Measurements from ENCODE around the gene MCFD2.
"Not testable (repeated sequence)": the region's sequence is repeated elsewhere in the genome, so short reads cannot be mapped to it uniquely, and the experiment has no call there.

The MCFD2 gene

DNA sequence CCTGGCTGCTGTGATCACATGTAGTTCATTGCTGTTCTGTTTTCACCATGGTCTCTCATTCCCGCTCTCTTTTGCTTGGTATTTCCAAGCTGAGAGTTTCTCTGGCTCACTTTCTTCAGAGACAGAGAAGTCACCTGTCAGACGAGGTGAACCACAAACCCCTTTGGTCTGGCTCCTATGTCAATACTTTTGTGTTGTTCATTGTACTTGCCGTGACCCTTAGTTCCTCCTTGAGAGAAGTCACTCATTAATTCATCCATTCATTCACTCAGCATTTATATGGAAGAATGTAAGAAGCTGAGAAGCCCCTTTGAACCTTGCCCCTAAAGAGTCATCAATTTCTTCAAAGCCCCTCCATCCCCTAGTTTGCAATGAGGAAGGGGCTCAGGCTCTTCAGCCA lies 15.2 kb downstream of the MCFD2 start:
- no peak for FAIRE-seq

DNA sequence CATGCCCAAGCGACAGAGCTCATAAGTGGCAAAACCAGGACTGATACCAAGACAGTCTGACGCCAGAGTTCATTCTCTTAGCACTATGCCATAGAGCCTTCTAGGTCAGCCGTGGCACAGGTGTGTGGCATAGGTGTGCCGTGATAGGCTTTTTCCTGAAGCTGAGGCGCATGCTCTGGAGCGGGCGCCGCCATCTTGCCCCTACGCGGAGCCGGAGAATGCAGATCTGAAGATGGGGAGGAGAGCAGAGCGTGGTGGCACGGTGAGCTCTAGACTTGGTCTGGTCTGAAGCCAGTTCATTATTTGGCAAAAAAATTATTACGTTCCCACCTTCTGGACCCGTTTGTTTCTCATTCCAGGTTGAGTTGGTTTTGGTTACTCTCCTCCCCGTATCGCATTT lies 16.6 kb downstream of the MCFD2 start:
- no peak for FAIRE-seq

DNA sequence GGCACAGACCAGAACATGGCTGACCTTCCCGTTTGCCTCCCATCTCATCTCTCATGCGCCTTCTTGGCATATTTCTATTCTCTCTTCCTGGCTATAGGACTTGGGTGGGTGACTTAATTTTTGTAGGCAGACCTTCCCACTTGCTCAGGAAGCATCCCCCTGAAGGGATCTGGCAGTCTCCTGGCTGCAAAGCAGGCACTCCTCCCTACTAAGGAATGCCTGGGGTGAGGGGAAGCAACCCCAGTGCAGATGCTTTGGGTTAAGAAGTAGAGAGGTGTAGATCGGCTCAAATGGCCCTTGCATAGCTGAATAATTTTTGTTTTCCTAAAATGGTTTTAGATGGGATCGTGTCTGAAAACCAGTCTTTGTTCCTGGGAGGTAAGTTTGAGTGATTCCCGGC lies 17.6 kb downstream of the MCFD2 start:
- no peak for FAIRE-seq

DNA sequence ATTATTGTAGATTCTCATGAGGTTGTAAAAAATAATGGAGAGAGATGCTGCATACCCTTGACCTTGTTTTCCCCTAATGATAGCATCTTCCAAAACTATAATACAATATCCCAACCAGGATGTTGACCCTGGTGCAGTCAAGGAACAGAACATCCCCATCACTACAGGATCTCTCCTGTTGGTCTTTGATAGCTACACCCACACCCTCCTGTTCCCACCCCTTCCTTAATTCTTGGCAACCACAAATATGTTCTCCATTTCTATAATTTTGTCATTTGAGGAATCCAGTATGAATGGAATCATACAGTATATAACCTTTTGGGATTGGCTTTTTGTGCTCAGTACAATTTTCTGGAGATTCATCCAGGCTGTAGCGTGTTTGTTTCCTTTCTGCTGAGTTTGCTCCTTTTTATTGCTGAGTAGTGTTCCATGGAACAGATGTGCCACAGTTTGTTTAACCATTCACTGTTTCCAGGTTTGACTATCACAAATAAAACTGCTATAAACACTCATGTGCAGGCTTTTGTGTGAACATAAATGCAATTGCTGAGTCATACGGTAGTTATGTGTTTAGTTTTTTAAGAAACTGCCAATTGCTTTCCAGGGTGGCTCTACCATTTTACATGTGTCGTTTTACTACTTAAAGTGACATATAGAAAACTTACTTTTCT lies 22.2 kb downstream of the MCFD2 start:
- no peak for FAIRE-seq

DNA sequence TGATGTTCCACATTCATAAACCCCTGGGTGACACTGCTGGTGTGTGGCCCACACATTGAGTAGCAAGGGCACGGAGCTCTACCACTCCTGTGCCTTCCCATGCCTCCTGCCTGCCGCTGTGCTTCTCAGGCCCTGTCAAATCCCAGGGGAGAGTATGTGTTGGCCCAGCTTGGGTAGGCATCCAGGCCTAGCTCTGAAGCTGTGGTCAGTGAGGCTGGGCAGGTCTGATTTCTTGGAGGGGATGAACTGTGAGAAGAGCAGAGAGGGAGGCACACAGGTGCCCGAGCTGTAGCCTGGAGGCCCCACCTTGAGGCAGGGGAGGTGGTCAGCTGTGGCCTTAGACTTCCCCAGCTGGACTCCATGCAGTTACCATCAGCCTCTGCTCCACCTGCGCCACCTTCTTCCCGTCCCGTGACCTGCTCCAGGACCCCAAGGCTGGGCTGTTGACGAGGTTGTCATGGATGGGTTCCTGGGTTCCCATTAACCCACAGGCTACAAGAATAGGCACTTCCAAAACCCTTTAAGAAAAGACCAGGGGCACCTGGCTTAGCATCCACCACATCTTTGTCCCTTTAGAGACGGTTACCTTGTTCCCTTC lies 23.6 kb downstream of the MCFD2 start:
- no peak for FAIRE-seq

DNA sequence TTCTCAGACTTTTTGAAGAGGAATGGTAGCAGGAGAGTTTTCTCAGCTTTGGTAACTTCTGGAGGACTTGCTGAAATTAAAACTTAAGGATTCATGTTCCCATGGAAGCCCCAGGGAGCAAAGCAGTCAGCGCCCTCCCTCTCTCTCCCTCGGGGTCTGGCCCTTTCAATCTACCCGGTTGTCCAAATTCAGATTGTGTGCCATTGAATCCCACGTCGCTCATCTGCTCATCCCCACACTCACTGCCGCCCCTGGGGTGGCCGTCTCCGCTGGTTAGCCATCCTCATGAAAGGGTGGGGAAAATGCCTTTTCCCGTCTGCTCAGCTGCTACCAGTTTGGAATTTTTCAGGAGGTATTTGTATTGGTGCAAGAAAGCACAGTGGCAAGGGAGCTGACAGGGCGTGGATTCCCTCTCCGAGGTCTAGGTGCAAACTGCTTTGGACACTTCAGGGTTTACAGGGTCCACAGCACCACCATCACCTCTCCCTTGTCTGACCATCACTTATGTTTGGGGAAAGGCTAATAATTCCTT lies 27.1 kb downstream of the MCFD2 start:
- no peak for FAIRE-seq

DNA sequence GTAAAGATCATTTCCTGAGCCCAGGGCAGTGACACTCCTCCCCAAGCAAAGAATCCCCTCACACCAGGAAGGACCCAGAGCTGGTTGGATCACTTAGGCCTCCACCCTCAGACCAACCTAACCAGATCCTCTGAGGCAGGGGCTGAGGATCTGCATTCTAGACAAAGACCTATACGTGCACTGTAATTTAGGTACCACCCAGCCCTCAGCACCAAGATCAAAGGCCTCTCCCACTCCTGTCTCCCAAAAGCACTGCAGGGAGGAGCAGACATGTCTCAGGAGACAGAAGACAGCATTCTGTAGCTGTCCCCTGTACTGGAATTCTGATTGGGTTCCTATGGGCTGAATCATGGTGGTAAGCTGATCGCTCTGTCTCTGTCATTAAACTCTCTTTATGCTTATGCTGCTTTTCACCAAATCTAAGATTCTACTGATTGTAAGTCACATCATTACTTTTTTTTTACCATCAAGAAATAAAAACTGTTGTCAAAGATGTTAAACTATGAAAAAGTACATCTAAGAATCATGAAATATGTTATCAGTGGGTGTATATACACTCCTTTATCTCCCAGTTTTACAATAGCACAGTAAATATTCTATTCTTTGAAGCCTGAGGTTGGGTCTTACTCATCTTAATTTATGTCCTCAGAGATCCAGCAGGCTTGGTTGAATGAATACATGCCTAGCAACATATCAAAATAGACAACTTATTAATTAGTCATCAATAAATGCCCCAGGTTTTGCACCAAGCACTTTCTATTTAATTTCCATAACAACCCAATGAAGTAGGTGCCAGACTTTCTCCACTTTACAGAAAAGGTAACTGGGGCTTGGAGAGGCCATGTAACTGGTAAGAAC lies 28.3 kb downstream of the MCFD2 start:
- no peak for FAIRE-seq

DNA sequence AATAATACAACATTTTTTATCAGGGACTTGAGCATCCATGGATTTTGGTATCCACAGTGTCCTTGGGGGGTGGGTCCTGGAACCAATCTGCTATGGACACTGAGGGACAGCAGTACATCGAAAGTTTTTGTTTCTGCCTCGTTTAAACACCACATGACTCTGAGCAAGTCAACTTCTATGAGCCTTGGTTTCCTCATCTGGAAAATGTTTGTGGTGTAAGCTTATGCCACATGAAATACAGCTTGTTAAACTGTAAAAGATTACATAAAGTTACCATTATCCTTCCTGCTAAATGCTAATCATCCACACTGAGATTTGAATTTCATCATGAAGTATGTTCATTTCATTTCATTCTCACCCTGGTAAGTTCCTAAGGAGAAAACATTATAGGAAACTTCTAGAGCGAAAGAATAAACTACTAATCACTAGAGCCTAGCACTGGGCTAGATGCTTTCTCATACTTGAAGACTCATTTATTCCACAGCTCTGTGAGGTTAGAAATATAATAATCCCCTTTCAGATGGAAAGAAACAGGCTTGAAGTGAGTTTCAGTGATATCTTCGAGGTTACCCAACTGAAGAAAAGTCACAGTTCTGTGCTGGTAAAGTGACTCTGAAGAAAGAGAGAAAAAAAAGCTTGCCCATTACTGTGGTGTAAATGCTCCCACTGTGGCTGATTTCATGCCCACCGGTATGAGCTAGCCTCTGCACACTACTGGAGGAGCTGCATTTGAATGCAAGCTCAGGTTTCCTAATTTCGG lies 29.2 kb downstream of the MCFD2 start:
- FAIRE-seq, result no peak

DNA sequence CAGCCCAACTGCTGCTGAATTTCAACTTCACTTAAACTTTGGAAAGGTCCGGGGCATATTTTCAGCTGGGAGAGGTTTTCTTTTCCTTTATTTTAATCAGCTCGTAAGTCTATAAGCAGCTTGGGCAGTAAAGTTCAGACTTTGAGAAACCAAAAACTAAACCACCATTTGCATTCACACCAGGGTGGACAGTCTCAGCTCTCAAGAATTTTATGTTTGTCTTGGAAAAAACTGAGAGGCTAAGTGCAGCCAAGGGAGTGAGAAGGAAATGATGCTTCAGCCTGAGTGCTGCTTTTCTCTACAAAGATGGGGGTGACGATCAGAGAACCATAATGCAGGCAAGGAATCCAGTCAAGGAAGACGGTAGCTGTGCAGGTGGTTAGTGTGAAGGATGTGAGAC lies 30.2 kb downstream of the MCFD2 start:
- FAIRE-seq, result no peak

DNA sequence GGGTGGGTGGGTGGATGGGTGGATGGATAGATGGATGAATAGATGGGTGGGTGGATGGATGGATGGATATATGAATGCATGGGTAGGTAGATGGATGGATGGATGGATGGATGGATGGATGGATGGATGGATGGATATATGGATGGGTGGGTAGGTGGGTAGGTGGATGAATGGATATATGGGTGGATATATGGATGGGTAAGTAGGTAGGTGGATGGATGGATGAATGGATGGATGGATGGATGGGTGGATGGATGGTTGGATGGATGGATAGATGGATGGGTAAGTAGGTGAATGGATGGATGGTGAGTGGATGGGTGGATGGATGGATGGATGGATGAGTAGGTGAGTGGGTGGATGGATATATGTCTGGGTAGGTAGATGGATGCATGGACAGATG lies 36.1 kb downstream of the MCFD2 start:
- no peak for FAIRE-seq

DNA sequence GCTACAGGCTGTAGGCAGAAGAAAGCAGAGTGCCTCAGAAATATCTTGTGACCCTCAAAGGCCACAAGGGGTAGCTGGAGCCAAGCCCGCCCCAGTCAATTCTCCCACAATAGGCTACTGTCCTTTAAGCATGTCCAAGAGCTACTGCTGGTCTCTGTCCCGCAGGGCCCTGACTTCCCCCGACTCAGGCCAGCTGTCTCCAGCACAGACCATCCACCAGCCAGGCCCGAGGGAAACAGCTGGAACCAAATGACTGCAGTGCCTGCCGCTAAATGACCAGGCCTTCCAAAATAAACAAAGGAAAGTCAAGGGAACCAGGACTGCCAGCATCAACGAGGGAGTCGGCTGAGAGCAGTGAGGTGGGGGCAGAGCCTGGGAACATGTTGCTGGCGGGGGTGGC lies 36.7 kb downstream of the MCFD2 start:
- no peak for FAIRE-seq

DNA sequence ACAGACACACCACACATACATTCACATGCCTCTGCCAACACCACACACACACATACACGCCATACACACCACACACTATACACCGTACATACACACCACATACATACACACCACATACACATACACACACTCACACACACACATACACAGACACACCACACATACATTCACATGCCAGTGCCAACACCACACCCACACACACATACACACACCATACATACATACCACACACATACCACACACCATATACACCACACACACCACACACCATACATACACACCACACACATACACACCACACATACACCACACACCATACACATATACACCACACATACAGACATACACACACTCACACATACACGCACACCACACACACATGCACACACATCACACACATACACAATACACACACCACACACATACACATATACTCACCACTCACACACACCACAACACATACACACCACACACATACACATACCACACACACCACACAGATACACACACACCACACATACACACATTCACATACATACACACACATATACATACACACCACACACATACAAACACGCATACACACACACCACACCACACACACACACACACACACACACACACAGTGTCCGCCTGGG lies 37.2 kb downstream of the MCFD2 start:
- FAIRE-seq, result no peak

DNA sequence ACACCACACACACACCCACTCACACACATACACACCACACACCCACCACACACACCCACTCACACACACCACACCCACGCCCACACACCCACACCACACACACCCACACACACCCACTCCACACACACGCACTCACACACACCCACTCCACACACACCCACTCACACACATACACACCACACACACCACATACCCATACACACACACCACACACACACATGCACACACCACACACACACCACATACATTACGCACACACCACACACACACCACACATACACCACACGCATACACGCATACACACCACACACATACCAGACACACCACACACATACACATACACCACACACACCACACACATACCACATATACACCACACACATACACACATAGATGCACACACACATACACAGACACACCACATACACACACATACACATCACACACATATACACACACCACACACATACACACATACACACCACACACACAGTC lies 37.9 kb downstream of the MCFD2 start:
- FAIRE-seq, result no peak

DNA sequence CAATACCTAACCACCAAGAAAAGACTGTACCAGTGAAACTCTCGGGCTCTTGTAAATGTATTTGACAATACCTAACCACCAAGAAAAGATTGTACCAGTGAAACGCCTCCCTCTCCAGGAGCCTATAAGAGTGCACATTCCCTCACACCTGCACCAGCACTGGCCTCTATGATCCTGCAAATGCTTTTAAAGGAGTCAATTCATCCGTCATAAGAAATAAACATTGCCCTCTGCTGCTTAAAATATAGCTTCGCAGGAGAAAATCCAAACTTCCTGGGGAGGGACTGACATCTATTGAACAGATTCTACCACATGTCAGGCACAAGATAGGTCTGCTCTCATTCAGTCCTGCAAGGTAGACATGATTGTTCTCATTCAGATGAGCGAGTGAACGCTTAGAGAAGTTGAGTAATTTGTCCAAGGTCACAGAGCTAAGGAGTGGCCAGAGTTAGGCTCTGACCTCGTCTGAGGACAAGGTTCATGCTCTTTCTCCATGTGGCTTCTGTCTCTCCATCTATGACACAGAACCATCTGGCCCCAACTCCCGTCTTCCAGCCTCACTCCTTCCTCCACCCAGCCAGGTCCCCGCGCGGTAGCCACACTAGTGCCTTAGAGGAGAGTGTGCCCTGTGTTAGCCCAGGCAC lies 38.7 kb downstream of the MCFD2 start:
- no peak for FAIRE-seq

DNA sequence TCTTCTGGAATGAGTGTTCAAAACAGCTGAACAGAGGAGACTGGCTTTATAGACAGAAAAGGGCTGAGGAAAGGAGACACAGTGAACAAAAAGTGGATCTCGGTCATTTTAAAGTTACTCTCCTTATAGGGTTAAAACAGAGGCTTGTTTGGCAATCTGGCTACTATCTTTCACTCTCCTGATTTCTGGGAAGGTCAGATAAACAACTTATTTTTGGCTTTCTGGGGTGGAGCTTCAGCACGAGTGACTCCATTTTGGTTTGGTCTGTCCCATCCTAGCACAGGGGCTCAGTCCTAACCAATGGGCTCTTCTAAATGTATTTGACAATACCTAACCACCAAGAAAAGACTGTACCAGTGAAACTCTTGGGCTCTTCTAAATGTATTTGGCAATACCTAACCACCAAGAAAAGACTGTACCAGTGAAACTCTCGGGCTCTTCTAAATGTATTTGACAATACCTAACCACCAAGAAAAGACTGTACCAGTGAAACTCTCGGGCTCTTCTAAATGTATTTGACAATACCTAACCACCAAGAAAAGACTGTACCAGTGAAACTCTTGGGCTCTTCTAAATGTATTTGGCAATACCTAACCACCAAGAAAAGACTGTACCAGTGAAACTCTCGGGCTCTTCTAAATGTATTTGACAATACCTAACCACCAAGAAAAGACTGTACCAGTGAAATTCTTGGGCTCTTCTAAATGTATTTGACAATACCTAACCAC lies 39.5 kb downstream of the MCFD2 start:
- FAIRE-seq, result not testable (repeated sequence)

DNA sequence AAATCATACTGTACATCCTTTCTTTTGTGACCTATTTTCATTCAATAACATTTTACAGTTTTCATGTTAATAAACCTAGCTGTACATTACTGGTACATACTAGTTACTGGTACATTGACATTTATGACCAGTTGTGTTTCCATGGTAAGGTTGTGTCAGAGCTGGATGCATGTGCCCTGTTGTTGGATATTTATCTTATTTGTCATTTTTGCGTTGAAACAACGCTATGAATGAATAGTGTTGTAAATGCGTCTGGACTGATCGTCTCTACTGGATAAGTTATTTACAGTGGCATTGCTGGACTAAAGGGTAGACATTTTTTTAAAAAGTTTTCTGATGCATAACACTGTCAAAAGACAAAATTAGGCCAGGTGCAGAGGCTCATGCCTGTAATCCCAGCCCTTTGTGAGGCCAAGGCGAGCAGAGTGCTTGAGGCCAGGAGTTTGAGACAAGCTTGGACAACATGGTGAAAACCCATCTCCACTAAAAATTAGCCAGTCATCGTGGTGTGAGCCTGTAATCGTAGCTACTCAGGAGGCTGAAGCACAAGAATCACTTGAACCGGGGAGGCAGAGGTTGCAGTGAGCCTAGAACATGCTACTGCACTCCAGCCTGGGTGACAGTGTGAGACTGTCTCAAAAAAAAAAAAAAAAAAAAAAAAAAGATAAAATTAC lies 40.2 kb downstream of the MCFD2 start:
- no peak for FAIRE-seq

DNA sequence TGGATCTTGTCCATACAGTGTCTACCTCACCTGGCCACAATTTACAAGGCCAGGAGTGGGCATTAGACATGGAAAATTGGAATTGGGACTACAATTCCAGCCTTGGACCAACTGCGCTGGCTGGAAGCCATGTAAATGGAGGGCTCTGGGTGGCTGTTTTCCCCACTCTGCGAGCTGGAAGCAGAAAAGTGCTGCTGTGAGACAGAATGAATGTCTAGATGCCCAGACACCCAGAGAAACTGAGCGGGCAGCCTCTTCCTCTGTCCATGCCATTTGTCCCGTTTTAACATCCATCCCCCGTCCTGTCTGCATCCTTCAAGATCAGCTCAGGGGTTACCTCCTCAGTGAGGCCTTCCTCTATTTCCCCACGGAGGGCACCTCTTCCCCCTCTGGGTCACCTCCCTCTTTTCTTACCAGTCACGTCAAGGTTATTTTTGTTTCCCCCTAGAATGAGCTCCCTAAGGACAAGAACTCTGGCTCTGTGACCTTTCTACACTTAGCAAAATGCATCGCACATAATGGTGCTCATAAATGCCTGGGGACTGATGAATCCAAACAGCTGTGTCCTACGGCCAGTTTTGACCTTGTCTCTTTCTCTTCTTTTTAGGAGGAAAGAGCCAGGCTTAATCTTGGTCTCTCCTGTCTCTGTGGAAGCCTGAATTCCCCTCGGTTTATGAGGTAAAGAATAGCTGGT lies 41.2 kb downstream of the MCFD2 start:
- FAIRE-seq, result no peak

DNA sequence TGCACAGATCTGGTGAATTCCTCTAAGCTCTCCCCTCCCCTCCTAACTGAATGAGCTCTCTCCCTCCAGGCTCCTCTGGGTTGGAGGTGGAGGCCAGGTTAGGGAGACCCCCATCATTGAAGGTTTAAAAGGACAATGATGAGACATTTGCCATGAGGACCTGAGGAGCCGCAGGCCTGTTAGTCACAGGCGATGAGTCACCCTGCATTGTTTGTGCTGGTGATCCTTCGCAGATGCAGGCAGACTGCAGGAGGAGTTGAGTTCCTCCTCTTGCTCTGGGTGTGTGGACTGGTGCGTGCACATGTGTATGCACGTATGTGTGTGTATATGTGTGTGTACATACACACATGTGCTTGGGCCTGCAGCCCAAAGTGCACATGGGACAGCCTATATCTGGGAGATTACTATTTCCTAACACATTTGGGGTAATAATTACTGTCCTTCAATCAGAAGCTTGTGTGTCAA lies 42.0 kb downstream of the MCFD2 start:
- no peak for FAIRE-seq

DNA sequence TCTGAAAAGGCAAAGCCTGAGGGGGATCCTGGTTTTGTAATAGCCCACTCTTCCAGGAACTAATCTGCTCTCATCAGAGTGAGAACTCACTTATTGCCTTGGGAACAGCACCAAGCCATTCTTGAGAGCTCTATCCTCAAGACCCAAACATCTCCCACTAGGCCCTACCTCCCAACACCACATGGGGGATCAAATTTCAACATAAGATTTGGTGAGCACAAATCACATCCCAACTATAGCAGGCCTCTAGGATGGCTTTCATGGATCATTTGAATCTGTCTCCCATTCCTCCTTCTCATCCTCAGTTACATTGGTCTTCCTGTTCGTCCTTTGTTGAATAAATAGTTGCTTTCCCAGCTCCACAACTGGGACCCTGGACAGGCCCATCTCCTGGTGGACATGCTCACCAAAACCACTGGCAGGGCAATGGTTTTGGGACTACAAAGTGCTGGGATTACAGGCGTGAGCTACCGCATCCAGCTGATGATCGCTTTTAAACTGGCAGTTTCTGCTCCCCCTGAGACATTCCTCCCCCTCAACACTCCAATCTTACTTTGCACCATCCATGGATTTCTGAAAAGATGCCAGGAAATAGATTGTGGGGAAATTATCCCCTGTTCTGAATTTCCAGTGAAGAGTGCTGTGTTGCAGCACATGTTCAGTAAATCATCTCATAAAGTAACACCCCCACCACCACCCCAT lies 42.6 kb downstream of the MCFD2 start:
- FAIRE-seq, result no peak

All from colon (tissue), 2 donors.